Fibroblast of lung (primary cell): ENCODE results near the gene CRMP1.

ENCODE experiments used
- CTCF ChIP-seq, 2 donors: IDR thresholded peaks in 1 of 2; conservative IDR thresholded peaks in 1 of 2; 1 replicate in 1 of 2; 2 replicates in 1 of 2; pipeline ENCODE4 v1.5.1; 2011 to 2012; ENCODE audit warnings: low read length in 2 of 2, control low read depth in 1 of 2, inconsistent platforms in 1 of 2, low read depth in 1 of 2, mild to moderate bottlenecking in 1 of 2
- EZH2 ChIP-seq: IDR thresholded peaks from 2 replicates; pipeline ENCODE4 v1.5.1; 2012; ENCODE audit warnings: low read length, control low read depth, mild to moderate bottlenecking; ENCODE audit errors: missing control alignments

DNA sequence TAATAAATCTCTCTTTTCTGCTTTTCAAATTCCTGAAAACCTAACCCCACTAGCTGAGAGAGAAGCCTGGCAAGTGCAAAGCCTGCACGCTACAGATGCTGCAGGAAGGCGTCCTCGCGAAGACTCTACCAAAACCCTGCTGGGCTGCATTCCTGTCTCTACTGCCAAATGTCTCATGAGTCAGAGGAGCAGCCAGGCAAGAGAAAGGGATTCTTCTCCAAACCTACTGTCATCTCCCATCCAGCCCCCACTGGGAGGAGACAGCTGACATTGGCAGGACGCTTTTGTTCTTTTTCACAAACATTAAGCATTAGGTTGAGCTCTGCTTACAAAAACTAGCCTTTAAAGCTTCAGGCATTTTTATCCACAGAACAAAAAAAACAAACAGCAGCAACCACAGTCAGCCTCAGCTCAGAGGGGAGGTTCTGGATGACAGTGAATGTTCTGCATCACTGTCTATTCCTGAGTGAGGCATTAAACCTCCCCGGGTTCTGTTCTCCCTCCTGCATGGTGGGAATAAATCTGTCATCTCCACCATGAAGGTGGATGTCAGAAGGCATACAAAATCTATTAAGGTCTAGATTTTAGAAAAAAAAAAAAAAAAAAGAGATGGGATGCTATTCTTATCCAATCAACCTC, 18.0 kb downstream of the CRMP1 start:
- no peak for TF ChIP-seq CTCF (conservative IDR thresholded peaks at IDR 0.05 in 1 of 2, IDR thresholded peaks at IDR 0.05 in 1 of 2; ENCODE audit: low read depth in 1 of 2, low read length in 2 of 2)
- TF ChIP-seq EZH2: no peak
